Subcutaneous adipose tissue (tissue), 4 donors: ENCODE measurements around the gene AGO1. TPM values are rescaled to one million over a fixed set of nuclear protein-coding genes. Genes with fewer than 3 reads are reported as not detected.

Experiments used
- total RNA-seq, 4 donors: library from RNA; depleted of rRNA; stranded (reverse); fragments of >200 nt; gene quantifications; one replicate each; pipeline ENCODE4 v1.1.0, GENCODE V29; 2016
- TF ChIP-seq, protein P1 (sequence below): fragments of 450-650 bp; IDR thresholded peaks from one replicate; pipeline ENCODE4 v1.5.1; 2016; ENCODE audit warnings: low read depth, mild to moderate bottlenecking, control low read depth, antibody characterized with exemption, moderate library complexity

Gene AGO1
- total RNA-seq, 4 donors from 2014 or later, result 13.2 to 26.3 (median 20.1) TPM

- TF ChIP-seq, protein P1, sequence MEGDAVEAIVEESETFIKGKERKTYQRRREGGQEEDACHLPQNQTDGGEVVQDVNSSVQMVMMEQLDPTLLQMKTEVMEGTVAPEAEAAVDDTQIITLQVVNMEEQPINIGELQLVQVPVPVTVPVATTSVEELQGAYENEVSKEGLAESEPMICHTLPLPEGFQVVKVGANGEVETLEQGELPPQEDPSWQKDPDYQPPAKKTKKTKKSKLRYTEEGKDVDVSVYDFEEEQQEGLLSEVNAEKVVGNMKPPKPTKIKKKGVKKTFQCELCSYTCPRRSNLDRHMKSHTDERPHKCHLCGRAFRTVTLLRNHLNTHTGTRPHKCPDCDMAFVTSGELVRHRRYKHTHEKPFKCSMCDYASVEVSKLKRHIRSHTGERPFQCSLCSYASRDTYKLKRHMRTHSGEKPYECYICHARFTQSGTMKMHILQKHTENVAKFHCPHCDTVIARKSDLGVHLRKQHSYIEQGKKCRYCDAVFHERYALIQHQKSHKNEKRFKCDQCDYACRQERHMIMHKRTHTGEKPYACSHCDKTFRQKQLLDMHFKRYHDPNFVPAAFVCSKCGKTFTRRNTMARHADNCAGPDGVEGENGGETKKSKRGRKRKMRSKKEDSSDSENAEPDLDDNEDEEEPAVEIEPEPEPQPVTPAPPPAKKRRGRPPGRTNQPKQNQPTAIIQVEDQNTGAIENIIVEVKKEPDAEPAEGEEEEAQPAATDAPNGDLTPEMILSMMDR, result no peak
Observed at GRCh38 chr1:35925741-35926140, 42.7 kb downstream of the AGO1 start.

DNA sequence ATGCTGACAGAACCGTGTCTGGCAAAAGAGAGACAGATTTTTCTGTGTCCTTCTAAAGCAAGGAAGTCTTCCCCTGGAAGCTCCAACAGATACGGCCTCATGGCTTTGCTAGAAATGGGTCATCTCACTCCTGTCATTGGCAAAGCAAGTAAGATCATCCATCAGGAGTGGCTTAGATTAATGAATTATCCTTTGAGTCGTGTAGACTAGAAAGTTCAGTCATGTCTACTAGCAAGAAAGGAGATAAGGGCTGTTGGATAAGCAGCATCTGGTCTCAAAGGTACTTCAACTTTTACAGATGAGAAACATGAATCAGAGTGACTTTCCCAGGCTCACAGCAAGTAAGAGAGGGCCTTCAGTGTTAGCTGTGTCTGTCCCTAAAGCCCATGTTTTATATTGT is 44.5 kb downstream of the AGO1 start:
- TF ChIP-seq, protein P1, result no peak

- TF ChIP-seq, protein P1, result no peak
Observed at GRCh38 chr1:35929730-35930592, 47.0 kb downstream of the AGO1 start.

DNA sequence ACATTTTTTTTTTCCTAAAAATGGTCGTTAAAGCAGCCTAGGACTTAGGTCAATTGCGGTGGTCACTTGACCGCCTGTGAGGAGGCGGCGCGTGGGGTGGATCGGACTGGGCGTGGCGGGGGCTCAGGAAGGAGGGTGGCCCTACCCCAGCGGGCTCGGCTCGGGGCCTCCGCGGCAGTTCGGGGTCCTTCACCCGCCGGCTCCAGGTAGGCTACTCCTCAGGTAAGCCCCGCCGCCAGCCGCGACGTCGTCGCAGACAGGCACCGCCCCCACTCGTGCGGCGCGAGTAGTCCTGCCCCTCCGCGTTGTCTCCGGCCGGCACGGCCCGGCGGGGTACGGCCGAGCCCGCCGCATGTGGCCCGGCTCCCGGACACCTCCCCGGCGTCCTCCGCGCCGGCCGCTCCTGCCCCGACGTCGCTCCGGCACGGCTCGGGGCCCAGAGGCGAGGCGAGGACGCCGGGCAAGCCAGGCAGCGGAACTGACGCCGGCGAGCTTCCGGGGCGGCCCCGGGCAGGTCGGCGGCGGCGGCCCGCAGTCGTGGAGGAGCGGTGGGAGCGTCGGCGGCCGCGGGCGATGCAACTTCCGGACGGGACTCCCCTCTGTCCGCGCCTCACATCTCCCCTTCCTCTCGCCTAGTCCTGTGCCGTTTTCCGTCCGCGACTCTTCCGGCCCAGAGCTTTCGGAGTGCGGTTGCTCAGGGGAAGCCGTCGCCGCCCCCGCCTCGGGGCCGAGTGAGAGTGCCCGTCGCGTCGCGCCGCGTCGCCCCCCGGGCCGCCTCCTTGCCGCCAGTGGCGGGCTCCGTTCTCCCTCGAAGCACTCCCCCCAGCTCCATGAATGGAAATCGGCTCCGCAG is 47.8 kb downstream of the AGO1 start, which contains the start of gene AGO3:
AGO3 (plus strand) TSS at position 513 of the 853 bp plus-strand sequence; CDS start at position 835, 322 bp downstream.
- TF ChIP-seq, protein P1, result no peak

- TF ChIP-seq, protein P1, result no peak
Observed at GRCh38 chr1:35931446-35932157, 48.6 kb downstream of the AGO1 start.

- TF ChIP-seq, protein P1, result no peak
Observed at GRCh38 chr1:35932158-35932636, 49.2 kb downstream of the AGO1 start.
